Measurements from ENCODE around the gene CD3G.
"Not testable (repeated sequence)": the region's sequence is repeated elsewhere in the genome, so short reads cannot be mapped to it uniquely, and the experiment has no call there.

Gene CD3G

DNA sequence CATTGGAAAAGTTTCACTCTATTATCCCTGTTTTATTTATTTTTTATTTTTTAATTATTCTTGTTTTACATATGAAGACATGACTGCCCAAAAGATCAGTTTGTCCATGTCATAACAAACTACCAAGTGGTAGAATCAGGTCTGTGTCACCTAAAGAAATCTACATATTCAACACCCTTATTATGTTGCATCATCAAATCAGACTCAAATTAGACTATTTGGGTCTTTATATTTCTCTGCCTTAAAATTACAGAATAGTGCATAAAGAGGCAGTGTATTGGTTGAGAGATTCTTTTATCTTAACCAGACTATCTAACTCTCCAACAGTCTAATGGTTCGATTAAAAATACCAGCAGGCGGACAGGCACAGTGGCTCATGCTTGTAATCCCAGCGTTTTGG lies 38.8 kb downstream of the CD3G start:
- no peak for DNase-seq

GRCh38 chr11:118383657-118384056 lies 39.5 kb downstream of the CD3G start:
- DNase-seq = no peak

DNA sequence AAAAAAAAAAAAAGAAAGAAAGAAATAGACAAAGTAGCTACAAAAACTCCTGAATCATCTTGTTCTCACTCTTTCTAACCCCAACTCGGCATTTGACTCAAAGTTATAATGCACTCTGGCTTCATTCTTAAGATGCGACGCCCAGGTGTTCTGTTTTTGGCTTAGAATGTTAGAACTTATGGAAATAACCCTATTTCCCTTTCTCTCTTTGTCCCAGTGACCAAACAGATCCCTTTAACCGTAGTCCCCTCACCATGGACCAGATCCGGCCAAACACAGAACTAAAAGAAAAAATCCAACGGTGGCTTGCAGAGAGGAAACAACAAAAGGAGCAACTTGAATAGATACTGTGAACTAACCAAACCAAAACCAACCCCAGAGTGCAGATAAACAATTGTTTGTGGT lies 52.0 kb downstream of the CD3G start:
- DNase-seq = no peak

DNA sequence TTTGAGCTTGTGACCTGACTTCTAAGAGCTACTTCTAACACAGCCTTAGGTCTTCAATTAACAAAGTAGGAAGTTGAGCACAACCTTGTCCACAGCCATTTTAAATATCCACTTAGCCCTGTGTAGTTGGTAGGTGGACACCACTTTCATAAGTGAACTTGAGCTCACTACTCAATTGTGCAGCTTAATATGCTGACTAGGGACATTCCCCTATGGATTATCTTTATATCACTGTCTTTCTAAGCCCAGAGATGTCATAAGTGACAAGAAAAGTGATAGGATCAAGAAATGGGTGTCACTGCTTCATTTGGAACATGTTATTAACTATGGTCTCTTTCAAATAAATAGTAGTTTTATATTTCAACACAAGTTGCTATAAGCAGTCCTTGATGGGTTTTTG lies 53.3 kb downstream of the CD3G start:
- DNase-seq = no peak

- peak; percentile 10 for DNase-seq
These were observed 54.8 kb downstream of the CD3G start for GRCh38 chr11:118398791-118399559.

DNA sequence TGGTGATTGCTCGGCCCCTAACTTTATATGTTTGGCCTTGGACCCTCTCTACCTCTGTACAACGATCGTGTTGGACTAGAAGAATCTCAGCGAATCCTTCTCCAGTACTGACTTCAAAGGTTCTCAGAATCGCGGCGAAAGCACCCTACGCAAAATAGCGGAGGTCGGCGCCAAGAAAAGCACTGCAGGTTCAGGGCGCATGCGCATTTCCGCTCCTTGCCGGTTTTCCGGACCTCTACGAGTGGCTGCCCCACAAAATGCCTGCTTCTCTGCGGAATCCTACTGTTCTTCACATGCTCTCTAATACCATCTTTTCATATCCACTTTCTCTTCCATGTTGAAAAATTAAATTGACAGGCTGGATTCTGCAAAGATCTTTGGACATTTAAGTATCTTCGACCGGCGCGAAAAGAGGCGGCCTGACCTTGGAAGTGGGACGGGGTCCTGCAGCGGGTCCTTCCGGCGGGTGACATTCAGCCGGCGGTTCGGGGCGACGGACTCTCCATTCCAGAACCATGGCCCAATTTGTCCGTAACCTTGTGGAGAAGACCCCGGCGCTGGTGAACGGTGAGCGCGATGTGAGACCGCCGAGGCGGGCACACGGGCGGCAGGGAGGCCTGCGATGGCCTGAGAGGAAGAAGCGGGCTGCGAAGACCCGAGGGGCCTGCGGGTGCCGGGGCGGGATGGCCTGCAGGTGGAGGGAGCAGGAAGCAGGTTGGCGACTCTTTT lies 57.2 kb downstream of the CD3G start, which contains the start of gene ATP5MG:
Gene ATP5MG, plus strand, starts transcription at position 456 of the 729 bp plus-strand sequence. Its CDS starts 60 bp downstream, at position 516.
- peak; percentile 84 for DNase-seq

DNA sequence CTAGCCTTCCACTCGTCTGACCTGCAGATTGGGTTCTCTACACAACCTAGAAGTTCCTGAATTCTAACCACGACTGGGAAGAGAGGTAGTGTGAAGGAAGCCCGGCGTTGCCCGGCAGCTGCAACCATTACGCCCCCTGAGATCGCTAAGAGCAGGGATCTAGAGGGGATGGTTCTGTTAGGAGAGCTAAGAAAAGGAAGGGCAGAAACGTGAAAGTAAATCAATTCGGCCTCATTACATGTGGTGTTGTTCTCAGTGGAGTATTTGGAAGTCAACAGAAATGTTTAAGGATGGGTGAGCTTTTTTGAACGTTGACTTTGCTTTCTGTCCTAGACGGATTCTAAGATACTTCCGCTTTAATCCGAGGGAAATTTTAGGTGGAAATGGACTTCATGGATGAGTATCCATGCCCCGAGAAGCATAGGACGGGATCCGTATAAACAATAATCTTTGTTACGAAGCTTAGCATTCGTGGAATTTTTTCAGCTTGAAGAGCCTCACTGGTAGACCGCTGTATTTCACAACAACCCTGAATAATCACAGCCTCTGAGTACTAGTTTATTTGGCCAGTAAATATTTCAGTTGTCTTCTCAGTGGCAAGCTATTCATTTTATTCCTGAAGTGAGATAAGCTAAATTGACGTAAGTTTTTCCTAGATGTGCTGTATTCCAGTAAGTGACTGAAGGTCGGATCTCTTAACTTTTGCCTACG lies 57.9 kb downstream of the CD3G start:
- no peak for DNase-seq

GRCh38 chr11:118402594-118402993 lies 58.5 kb downstream of the CD3G start:
- DNase-seq = not testable (repeated sequence)
